Breast epithelium (tissue), 3 donors: Measurements from ENCODE around the gene C2CD3.

Source experiments
- CTCF ChIP-seq, 3 donors: fragments of 450-650 bp; IDR thresholded peaks; one replicate each; pipeline ENCODE4 v1.5.1; 2016 to 2017; ENCODE audit warnings: antibody characterized with exemption in 3 of 3, mild to moderate bottlenecking in 3 of 3, moderate library complexity in 3 of 3
- POLR2A ChIP-seq: fragments of 450-650 bp; IDR thresholded peaks from one replicate; pipeline ENCODE4 v1.6.1; 2016; ENCODE audit warnings: antibody characterized with exemption, mild to moderate bottlenecking, moderate library complexity

- TF ChIP-seq POLR2A: no peak
- TF ChIP-seq CTCF (IDR thresholded peaks at IDR 0.05): no peak
Measured at GRCh38 chr11:74138572-74138971, 32.2 kb downstream of the C2CD3 start.
